ENCODE results near the gene BMAL1. TPM values are rescaled to one million over a fixed set of nuclear protein-coding genes. Genes with fewer than 3 reads are reported as not detected.

The BMAL1 gene
- total RNA-seq, 1 donor from 2014 or later, result 14.8 TPM

DNA sequence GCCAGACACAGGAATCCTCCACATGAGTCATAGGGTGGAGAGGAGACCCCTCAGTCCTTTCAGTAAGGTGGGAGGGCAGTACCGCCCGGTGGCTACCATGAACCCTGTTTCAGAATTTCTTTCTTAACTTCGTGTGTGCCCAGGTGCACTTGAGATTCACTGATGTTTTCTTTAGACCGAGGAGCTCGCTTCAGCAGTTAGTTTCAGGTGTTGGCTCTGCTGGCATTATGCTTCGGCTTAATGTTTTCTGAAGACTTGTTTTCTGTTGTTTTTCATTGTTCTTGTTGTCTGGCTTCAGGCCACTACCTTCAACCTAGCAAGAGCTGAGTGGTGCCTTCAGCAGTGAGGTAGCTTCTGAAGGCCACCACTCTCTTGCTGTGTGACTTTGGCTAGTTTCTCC, 71.5 kb downstream of the BMAL1 start:
- Mint-ChIP-seq H3K27ac (ENCODE audit: unreplicated experiment) (no peak overlapping the region), H3K4me1 (ENCODE audit: low read depth) (peaks cover 7% of the 10 kb centered on the region), H3K9me3 (ENCODE audit: low read depth) (no peaks in the 10 kb centered on the region), H3K27me3 (ENCODE audit: low read depth) (no peaks in the 10 kb centered on the region), H3K4me3 (ENCODE audit: unreplicated experiment) (no peak overlapping the region), H3K36me3 (ENCODE audit: low read depth) (peaks cover 5% of the 10 kb centered on the region)
- no peak for DNase-seq (ENCODE audit: low spot score)
- TF ChIP-seq, protein P1, sequence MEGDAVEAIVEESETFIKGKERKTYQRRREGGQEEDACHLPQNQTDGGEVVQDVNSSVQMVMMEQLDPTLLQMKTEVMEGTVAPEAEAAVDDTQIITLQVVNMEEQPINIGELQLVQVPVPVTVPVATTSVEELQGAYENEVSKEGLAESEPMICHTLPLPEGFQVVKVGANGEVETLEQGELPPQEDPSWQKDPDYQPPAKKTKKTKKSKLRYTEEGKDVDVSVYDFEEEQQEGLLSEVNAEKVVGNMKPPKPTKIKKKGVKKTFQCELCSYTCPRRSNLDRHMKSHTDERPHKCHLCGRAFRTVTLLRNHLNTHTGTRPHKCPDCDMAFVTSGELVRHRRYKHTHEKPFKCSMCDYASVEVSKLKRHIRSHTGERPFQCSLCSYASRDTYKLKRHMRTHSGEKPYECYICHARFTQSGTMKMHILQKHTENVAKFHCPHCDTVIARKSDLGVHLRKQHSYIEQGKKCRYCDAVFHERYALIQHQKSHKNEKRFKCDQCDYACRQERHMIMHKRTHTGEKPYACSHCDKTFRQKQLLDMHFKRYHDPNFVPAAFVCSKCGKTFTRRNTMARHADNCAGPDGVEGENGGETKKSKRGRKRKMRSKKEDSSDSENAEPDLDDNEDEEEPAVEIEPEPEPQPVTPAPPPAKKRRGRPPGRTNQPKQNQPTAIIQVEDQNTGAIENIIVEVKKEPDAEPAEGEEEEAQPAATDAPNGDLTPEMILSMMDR (IDR thresholded peaks at IDR 0.05), result no peak

DNA sequence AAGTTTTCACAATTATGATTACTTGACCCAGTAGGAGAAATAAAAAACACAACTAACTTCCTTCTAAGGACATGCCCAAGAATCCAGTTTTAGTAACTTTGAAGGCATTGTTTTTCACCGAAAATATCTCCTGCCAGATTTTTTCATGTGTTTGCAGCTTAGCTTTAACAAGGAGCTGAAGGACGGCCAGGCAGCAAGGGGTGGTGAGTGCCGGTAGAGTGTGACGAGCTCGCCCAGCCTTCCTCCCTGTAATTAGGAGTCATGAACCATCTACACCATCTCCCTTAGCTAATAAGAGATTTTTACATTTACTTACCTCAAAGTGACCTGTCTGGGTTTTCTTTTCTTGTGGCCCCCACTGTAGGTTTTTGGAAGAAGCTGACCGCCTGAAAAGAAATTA, 72.0 kb downstream of the BMAL1 start:
- H3K27ac Mint-ChIP-seq (ENCODE audit: unreplicated experiment), result no peak overlapping the region
- peaks cover 7% of the 10 kb centered on the region for H3K36me3 Mint-ChIP-seq (ENCODE audit: low read depth)
- TF ChIP-seq, protein P1 (IDR thresholded peaks at IDR 0.05), result no peak
- H3K4me3 Mint-ChIP-seq (ENCODE audit: unreplicated experiment), result no peak overlapping the region
- H3K9me3 Mint-ChIP-seq (ENCODE audit: low read depth), result no peaks in the 10 kb centered on the region
- H3K4me1 Mint-ChIP-seq (ENCODE audit: low read depth), result peaks cover 3% of the 10 kb centered on the region
- H3K27me3 Mint-ChIP-seq (ENCODE audit: low read depth), result no peaks in the 10 kb centered on the region
- DNase-seq (ENCODE audit: low spot score), result no peak

DNA sequence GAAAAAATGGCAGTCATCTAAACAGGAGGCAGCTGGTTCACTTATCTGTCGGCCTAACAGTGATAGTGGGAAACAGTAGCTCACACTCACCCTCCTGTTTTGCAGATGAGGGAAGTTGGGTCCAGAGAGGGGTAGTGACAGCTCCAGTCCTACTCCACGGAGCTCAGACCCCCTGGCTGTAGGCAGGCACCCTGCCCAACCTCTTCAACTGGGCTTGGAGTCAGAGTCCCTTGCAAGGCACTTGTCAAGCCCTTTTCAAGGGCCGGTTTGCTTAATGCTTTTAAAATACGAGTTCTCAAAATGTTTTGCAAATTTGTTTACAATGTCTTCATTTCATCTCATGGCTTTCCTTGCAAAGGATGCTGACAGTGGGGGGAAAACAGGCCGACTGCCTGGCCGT, 75.1 kb downstream of the BMAL1 start:
- no peak overlapping the region for H3K4me3 Mint-ChIP-seq (ENCODE audit: unreplicated experiment)
- no peaks in the 10 kb centered on the region for H3K27me3 Mint-ChIP-seq (ENCODE audit: low read depth)
- TF ChIP-seq, protein P1 (IDR thresholded peaks at IDR 0.05), result no peak
- H3K27ac Mint-ChIP-seq (ENCODE audit: unreplicated experiment), result no peak overlapping the region
- DNase-seq (ENCODE audit: low spot score), result no peak
- peaks cover 11% of the 10 kb centered on the region for H3K36me3 Mint-ChIP-seq (ENCODE audit: low read depth)
- peaks cover 3% of the 10 kb centered on the region for H3K4me1 Mint-ChIP-seq (ENCODE audit: low read depth)
- H3K9me3 Mint-ChIP-seq (ENCODE audit: low read depth), result no peaks in the 10 kb centered on the region

DNA sequence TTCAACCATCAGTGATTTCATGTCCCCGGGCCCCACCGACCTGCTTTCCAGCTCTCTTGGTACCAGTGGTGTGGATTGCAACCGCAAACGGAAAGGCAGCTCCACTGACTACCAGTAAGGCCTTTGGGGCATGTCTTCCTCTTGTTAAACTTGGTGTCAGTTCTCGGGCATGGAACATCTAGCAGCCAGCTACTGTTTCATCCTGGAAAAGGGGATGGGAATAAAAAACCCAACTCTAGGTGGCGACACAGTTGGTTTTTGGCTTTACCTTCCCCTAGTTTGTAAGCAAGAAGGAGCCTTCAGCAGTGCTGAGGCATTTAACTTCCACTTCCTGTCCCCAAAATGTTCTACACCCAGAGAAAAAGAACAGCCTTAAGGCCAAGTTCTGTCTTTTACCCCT, 76.7 kb downstream of the BMAL1 start:
- H3K36me3 Mint-ChIP-seq (ENCODE audit: low read depth), result peaks cover 11% of the 10 kb centered on the region
- no peak for DNase-seq (ENCODE audit: low spot score)
- no peak overlapping the region for H3K27ac Mint-ChIP-seq (ENCODE audit: unreplicated experiment)
- TF ChIP-seq, protein P1 (IDR thresholded peaks at IDR 0.05), result peak; percentile 56
- H3K4me1 Mint-ChIP-seq (ENCODE audit: low read depth), result peaks cover 12% of the 10 kb centered on the region
- H3K9me3 Mint-ChIP-seq (ENCODE audit: low read depth), result no peaks in the 10 kb centered on the region
- no peaks in the 10 kb centered on the region for H3K27me3 Mint-ChIP-seq (ENCODE audit: low read depth)
- H3K4me3 Mint-ChIP-seq (ENCODE audit: unreplicated experiment), result no peak overlapping the region

DNA sequence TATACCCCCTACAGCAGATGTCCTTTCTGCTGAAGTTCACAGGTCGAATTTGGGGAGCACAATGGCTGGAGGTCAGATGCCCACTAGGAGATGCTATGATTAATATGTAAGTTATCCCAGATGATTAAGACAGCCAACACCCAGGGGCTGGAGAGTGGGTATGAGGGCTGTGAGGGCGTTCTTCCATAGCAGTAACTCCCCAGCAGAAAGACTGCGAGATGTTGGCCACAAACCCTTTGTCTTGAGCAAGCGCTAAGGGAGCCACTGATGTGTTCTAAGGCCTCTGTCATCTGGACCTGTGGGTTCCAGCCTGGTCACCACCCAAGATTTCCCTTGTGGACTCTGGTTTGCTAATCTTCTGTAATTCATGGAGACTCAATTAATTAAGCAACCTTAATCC, 77.6 kb downstream of the BMAL1 start:
- H3K4me3 Mint-ChIP-seq (ENCODE audit: unreplicated experiment), result no peak overlapping the region
- no peaks in the 10 kb centered on the region for H3K9me3 Mint-ChIP-seq (ENCODE audit: low read depth)
- TF ChIP-seq, protein P1 (IDR thresholded peaks at IDR 0.05), result no peak
- peaks cover 21% of the 10 kb centered on the region for H3K4me1 Mint-ChIP-seq (ENCODE audit: low read depth)
- DNase-seq (ENCODE audit: low spot score), result no peak
- H3K36me3 Mint-ChIP-seq (ENCODE audit: low read depth), result peaks cover 11% of the 10 kb centered on the region
- H3K27ac Mint-ChIP-seq (ENCODE audit: unreplicated experiment), result no peak overlapping the region
- no peaks in the 10 kb centered on the region for H3K27me3 Mint-ChIP-seq (ENCODE audit: low read depth)

Data from chondrocyte (in vitro differentiated cells).